ENCODE measurements around the gene OR4B1. TPM values are rescaled to one million over a fixed set of nuclear protein-coding genes. Genes with fewer than 3 reads are reported as not detected.
A peak's percentile ranks its signal among the peaks of the same experiment; 100 is the strongest.

The OR4B1 gene
- total RNA-seq, 1 experiment from 2014 or later = not detected

DNA sequence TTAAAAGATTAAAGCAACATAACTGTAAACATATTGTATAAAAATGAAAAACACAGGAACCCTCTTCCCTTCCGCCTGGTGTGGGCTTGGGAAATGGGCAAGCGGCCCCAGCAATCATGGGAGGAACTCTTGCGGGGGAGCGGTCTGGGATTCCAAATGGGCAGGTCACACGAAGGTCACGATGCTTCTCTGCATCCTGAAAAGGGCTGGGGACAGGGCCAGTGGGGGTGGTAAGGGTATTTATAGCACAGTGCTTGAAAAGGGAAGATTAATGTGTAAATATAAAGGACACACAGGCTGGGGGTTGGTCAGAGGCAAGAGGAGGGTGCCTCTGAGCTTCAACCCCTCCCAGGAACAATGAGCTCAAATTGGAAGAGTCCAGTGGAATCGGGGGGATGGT, 46.9 kb upstream of the OR4B1 start:
- Mint-ChIP-seq H3K36me3 (ENCODE audit: insufficient read depth, unreplicated experiment) (no peaks in the 10 kb centered on the region), H3K27ac (ENCODE audit: low read depth, unreplicated experiment) (no peak overlapping the region), H3K4me3 (ENCODE audit: unreplicated experiment) (no peak overlapping the region), H3K9me3 (ENCODE audit: unreplicated experiment) (no peaks in the 10 kb centered on the region), H3K27me3 (ENCODE audit: insufficient read depth, unreplicated experiment) (no peaks in the 10 kb centered on the region), H3K4me1 (ENCODE audit: insufficient read depth, unreplicated experiment) (no peaks in the 10 kb centered on the region)
- TF ChIP-seq, protein P1, sequence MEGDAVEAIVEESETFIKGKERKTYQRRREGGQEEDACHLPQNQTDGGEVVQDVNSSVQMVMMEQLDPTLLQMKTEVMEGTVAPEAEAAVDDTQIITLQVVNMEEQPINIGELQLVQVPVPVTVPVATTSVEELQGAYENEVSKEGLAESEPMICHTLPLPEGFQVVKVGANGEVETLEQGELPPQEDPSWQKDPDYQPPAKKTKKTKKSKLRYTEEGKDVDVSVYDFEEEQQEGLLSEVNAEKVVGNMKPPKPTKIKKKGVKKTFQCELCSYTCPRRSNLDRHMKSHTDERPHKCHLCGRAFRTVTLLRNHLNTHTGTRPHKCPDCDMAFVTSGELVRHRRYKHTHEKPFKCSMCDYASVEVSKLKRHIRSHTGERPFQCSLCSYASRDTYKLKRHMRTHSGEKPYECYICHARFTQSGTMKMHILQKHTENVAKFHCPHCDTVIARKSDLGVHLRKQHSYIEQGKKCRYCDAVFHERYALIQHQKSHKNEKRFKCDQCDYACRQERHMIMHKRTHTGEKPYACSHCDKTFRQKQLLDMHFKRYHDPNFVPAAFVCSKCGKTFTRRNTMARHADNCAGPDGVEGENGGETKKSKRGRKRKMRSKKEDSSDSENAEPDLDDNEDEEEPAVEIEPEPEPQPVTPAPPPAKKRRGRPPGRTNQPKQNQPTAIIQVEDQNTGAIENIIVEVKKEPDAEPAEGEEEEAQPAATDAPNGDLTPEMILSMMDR (IDR thresholded peaks at IDR 0.05; ENCODE audit: unreplicated experiment) = no peak
- ChIA-PET CTCF (interaction anchor here (0.6 to 1.2 kb wide), 2 partner anchors 14 to 138 kb away, joined by 3 to 5 read pairs; no protein-coding TSS in a partner anchor), POLR2A (interaction anchor here (0.7 kb wide), 1 partner anchor 114 kb away, joined by 3 read pairs; no protein-coding TSS in a partner anchor)
- intact Hi-C loops (cut with micrococcal nuclease) = loop anchor here (5.0 kb wide), 1 partner anchor 1828 kb away; no protein-coding TSS in a partner anchor
- BruUV-seq (replicated peaks) = no TSS peak
- DNase-seq (ENCODE audit: unreplicated experiment) = no peak

GRCh38 chr11:48170241-48171233, 46.1 kb upstream of the OR4B1 start:
- no TSS peak for BruUV-seq (replicated peaks)
- no peaks in the 10 kb centered on the region for H3K36me3 Mint-ChIP-seq (ENCODE audit: insufficient read depth, unreplicated experiment)
- ChIA-PET POLR2A (no interaction called here), CTCF (interaction anchor here (0.7 to 1.2 kb wide), 2 partner anchors 13 to 534 kb away, joined by 4 to 5 read pairs; no protein-coding TSS in a partner anchor)
- no peaks in the 10 kb centered on the region for H3K9me3 Mint-ChIP-seq (ENCODE audit: unreplicated experiment)
- intact Hi-C loops (cut with micrococcal nuclease) = loop anchor here (5.0 kb wide), 1 partner anchor 1827 kb away; no protein-coding TSS in a partner anchor
- H3K27me3 Mint-ChIP-seq (ENCODE audit: insufficient read depth, unreplicated experiment) = no peaks in the 10 kb centered on the region
- H3K27ac Mint-ChIP-seq (ENCODE audit: low read depth, unreplicated experiment) = no peak overlapping the region
- no peak overlapping the region for H3K4me3 Mint-ChIP-seq (ENCODE audit: unreplicated experiment)
- TF ChIP-seq, protein P1 (IDR thresholded peaks at IDR 0.05; ENCODE audit: unreplicated experiment) = no peak
- DNase-seq (ENCODE audit: unreplicated experiment) = no peak
- H3K4me1 Mint-ChIP-seq (ENCODE audit: insufficient read depth, unreplicated experiment) = no peaks in the 10 kb centered on the region

GRCh38 chr11:48172818-48173609, 43.6 kb upstream of the OR4B1 start:
- Mint-ChIP-seq H3K4me3 (ENCODE audit: unreplicated experiment) (no peak overlapping the region), H3K27me3 (ENCODE audit: insufficient read depth, unreplicated experiment) (no peaks in the 10 kb centered on the region), H3K27ac (ENCODE audit: low read depth, unreplicated experiment) (no peak overlapping the region), H3K4me1 (ENCODE audit: insufficient read depth, unreplicated experiment) (no peaks in the 10 kb centered on the region), H3K36me3 (ENCODE audit: insufficient read depth, unreplicated experiment) (no peaks in the 10 kb centered on the region), H3K9me3 (ENCODE audit: unreplicated experiment) (no peaks in the 10 kb centered on the region)
- DNase-seq (ENCODE audit: unreplicated experiment) = peak; percentile 62
- POLR2A ChIA-PET = interaction anchor here (0.9 kb wide), 1 partner anchor 24 kb away, joined by 3 read pairs; no protein-coding TSS in a partner anchor
- CTCF ChIA-PET = interaction anchor here (0.5 to 3.8 kb wide), 32 partner anchors 11 to 1995 kb away, joined by 3 to 34 read pairs (median 4); no protein-coding TSS in a partner anchor
- TF ChIP-seq, protein P1 (IDR thresholded peaks at IDR 0.05; ENCODE audit: unreplicated experiment) = peak; percentile 96
- intact Hi-C loops (cut with micrococcal nuclease) = loop anchor here (2.0 to 5.0 kb wide), 4 partner anchors 56 to 1824 kb away; partner anchors contain the start of gene OR4S1
- BruUV-seq (replicated peaks) = no TSS peak

Data from MCF 10A (cell line).